Measurements from ENCODE around the gene ABAT.
"Not testable (repeated sequence)": the region's sequence is repeated elsewhere in the genome, so short reads cannot be mapped to it uniquely, and the experiment has no call there.

ABAT gene

GRCh38 chr16:8785408-8785807 is 111.0 kb downstream of the ABAT start:
- no peak for DNase-seq (ENCODE audit: low read depth)

GRCh38 chr16:8786316-8786715 is 111.9 kb downstream of the ABAT start:
- not testable (repeated sequence) for DNase-seq (ENCODE audit: low read depth)

GRCh38 chr16:8788578-8789172 is 114.3 kb downstream of the ABAT start:
- DNase-seq (ENCODE audit: low read depth), result no peak

GRCh38 chr16:8795091-8795490 is 120.7 kb downstream of the ABAT start:
- no peak for DNase-seq (ENCODE audit: low read depth)

GRCh38 chr16:8795818-8796217 is 121.4 kb downstream of the ABAT start:
- no peak for DNase-seq (ENCODE audit: low read depth)

- DNase-seq (ENCODE audit: low read depth), result peak; percentile 10
Observed at GRCh38 chr16:8796469-8797363, 122.3 kb downstream of the ABAT start.

GRCh38 chr16:8797364-8798173 is 123.2 kb downstream of the ABAT start, which contains the start of the genes PMM2 and TMEM186:
PMM2 (plus strand) TSS chr16:8797839; CDS start chr16:8797883, 44 bp downstream.
TMEM186 (minus strand) TSS chr16:8797639; CDS start chr16:8797614, 25 bp downstream.
- peak; percentile 98 for DNase-seq (ENCODE audit: low read depth)

GRCh38 chr16:8798174-8798527 is 123.7 kb downstream of the ABAT start:
- no peak for DNase-seq (ENCODE audit: low read depth)

GRCh38 chr16:8798535-8799157 is 124.2 kb downstream of the ABAT start:
- DNase-seq (ENCODE audit: low read depth), result peak; percentile 23

GRCh38 chr16:8801701-8802100 is 127.3 kb downstream of the ABAT start:
- DNase-seq (ENCODE audit: low read depth), result no peak

GRCh38 chr16:8803733-8804132 is 129.3 kb downstream of the ABAT start:
- not testable (repeated sequence) for DNase-seq (ENCODE audit: low read depth)

- no peak for DNase-seq (ENCODE audit: low read depth)
Observed at GRCh38 chr16:8804313-8804712, 129.9 kb downstream of the ABAT start.

- no peak for DNase-seq (ENCODE audit: low read depth)
Observed at GRCh38 chr16:8806272-8806983, 132.0 kb downstream of the ABAT start.

GRCh38 chr16:8807189-8807588 is 132.8 kb downstream of the ABAT start:
- DNase-seq (ENCODE audit: low read depth), result no peak

- no peak for DNase-seq (ENCODE audit: low read depth)
Observed at GRCh38 chr16:8808009-8808408, 133.6 kb downstream of the ABAT start.

- no peak for DNase-seq (ENCODE audit: low read depth)
Observed at GRCh38 chr16:8808613-8809353, 134.4 kb downstream of the ABAT start.

- DNase-seq (ENCODE audit: low read depth), result no peak
Observed at GRCh38 chr16:8812162-8812843, 137.9 kb downstream of the ABAT start.

- DNase-seq (ENCODE audit: low read depth), result no peak
Observed at GRCh38 chr16:8814095-8814806, 139.8 kb downstream of the ABAT start.

- peak; percentile 40 for DNase-seq (ENCODE audit: low read depth)
Observed at GRCh38 chr16:8816967-8817655, 142.7 kb downstream of the ABAT start.
